B cell (primary cell): ENCODE measurements around the gene COG6. TPM values are rescaled to one million over a fixed set of nuclear protein-coding genes. Genes with fewer than 3 reads are reported as not detected.

Source experiments
- ATAC-seq: fragments of 200-7000 bp; cut with Tn5 transposase; one replicate; pipeline ENCODE4 v1.10.0; 2021; ENCODE audit warnings: low read depth, mild to moderate bottlenecking, moderate number of reproducible peaks, moderate library complexity
- CTCF ChIA-PET: fragments of 350-600 bp; sonication (Branson Sonifier 250); formaldehyde crosslinking; loops from one replicate; lab custom pipeline; 2021; ENCODE audit warnings: antibody characterized with exemption, inconsistent platforms; lab: Charles Lee
- POLR2A ChIA-PET: fragments of 350-600 bp; sonication (Branson Sonifier 250); formaldehyde crosslinking; loops from one replicate; lab custom pipeline; 2021; ENCODE audit warnings: antibody characterized with exemption; lab: Charles Lee
- DNase-seq: peaks from one replicate; pipeline ENCODE4 v3.0.0; 2013
- H2AFZ ChIP-seq: 2 replicates; pipeline ENCODE4 v1.6.1; 2012; ENCODE audit warnings: mild to moderate bottlenecking, low read depth, low read length; ENCODE audit not compliant: insufficient read depth, poor library complexity, severe bottlenecking
- H3K27ac ChIP-seq, 2 donors: 1 replicate in 1 of 2; 2 replicates in 1 of 2; pipeline ENCODE4 v1.5.1; 2012 to 2013; ENCODE audit warnings: low read length in 2 of 2, mild to moderate bottlenecking in 2 of 2, moderate library complexity in 1 of 2
- H3K27me3 ChIP-seq, 4 experiments: fragments of 200-600 bp in 1 of 4; sonication (generic) in 1 of 4; replicated peaks in 1 of 4; 1 replicate in 2 of 4; 2 replicates in 2 of 4; pipeline versions ENCODE4 v1.6.1 to v1.7.0; 2013 to 2016; ENCODE audit warnings: low read length in 3 of 4, mild to moderate bottlenecking in 2 of 4, mixed read lengths in 1 of 4, moderate library complexity in 1 of 4; ENCODE audit not compliant: insufficient read depth in 4 of 4, control insufficient read depth in 3 of 4; ENCODE audit errors: control extremely low read depth in 1 of 4
- H3K36me3 ChIP-seq, 2 experiments: replicated peaks in 1 of 2; 1 replicate in 1 of 2; 2 replicates in 1 of 2; pipeline versions ENCODE4 v1.6.1 to v1.7.1; 2013; ENCODE audit warnings: low read length in 1 of 2; ENCODE audit not compliant: insufficient read depth in 2 of 2, control insufficient read depth in 1 of 2; ENCODE audit errors: control extremely low read depth in 1 of 2, extremely low read depth in 1 of 2
- H3K4me1 ChIP-seq, 2 donors: fragments of 200-600 bp in 1 of 2; sonication (generic) in 1 of 2; 1 replicate in 1 of 2; 2 replicates in 1 of 2; pipeline versions ENCODE4 v1.5.1 to v1.6.1; 2013 to 2017; ENCODE audit warnings: low read length in 2 of 2; ENCODE audit not compliant: control insufficient read depth in 2 of 2, insufficient read depth in 2 of 2
- H3K4me2 ChIP-seq: replicated peaks from 2 replicates; pipeline ENCODE3; 2012; ENCODE audit warnings: mild to moderate bottlenecking, low read depth, low read length; ENCODE audit not compliant: poor library complexity, severe bottlenecking
- H3K4me3 ChIP-seq, 5 experiments: fragments of 200-600 bp in 1 of 5; sonication (generic) in 1 of 5; 1 replicate in 3 of 5; 2 replicates in 2 of 5; pipeline versions ENCODE4 v1.5.1 to v1.7.0; 2011 to 2016; ENCODE audit warnings: low read length in 4 of 5, mild to moderate bottlenecking in 4 of 5, low read depth in 2 of 5, control low read depth in 1 of 5, moderate library complexity in 1 of 5; ENCODE audit not compliant: insufficient read depth in 1 of 5; ENCODE audit errors: control extremely low read depth in 1 of 5, extremely low read depth in 1 of 5
- H3K79me2 ChIP-seq: fragments of 200-600 bp; sonication (generic); one replicate; pipeline ENCODE4 v1.6.0; 2016; ENCODE audit warnings: low read length; ENCODE audit not compliant: control insufficient read depth, insufficient read depth
- H3K9ac ChIP-seq: fragments of 200-600 bp; sonication (generic); 2 replicates; pipeline ENCODE4 v1.6.1; 2017; ENCODE audit warnings: mild to moderate bottlenecking, low read length, moderate library complexity
- H3K9me3 ChIP-seq, 3 donors: one replicate each; pipeline versions ENCODE4 v1.6.1 to v1.7.1; 2013; ENCODE audit warnings: low read length in 2 of 3; ENCODE audit not compliant: control insufficient read depth in 2 of 3, insufficient read depth in 1 of 3; ENCODE audit errors: control extremely low read depth in 1 of 3
- H4K20me1 ChIP-seq: 2 replicates; pipeline ENCODE4 v1.6.0; 2012; ENCODE audit warnings: mild to moderate bottlenecking, low read length; ENCODE audit not compliant: insufficient read depth, control insufficient read depth, poor library complexity, severe bottlenecking
- H3K27ac Mint-ChIP-seq: one replicate; pipeline ENCODE4 v1.8.0; 2021; ENCODE audit warnings: mixed read lengths
- H3K27me3 Mint-ChIP-seq: one replicate; pipeline ENCODE4 v1.8.0; 2021; ENCODE audit warnings: mixed read lengths
- H3K4me1 Mint-ChIP-seq: one replicate; pipeline ENCODE4 v1.8.0; 2021; ENCODE audit warnings: mixed read lengths
- H3K4me3 Mint-ChIP-seq: one replicate; pipeline ENCODE4 v1.8.0; 2021; ENCODE audit warnings: mixed read lengths
- H3K9me3 Mint-ChIP-seq: one replicate; pipeline ENCODE4 v1.8.0; 2022; ENCODE audit warnings: mixed read lengths; ENCODE audit not compliant: insufficient read depth
- CTCF ChIP-seq: fragments of 200-600 bp; IDR thresholded peaks from one replicate; pipeline ENCODE4 v1.8.0; 2022; ENCODE audit warnings: antibody characterized with exemption, mild to moderate bottlenecking
- EZH2 ChIP-seq: IDR thresholded peaks from 2 replicates; pipeline ENCODE4 v1.6.1; 2012; ENCODE audit warnings: borderline replicate concordance, low read depth, mild to moderate bottlenecking, moderate library complexity, low read length; ENCODE audit not compliant: insufficient read depth, poor library complexity, severe bottlenecking
- WGBS: methylation state at CpG from one replicate; pipeline ENCODE4 v1.1.5; 2013; ENCODE audit warnings: missing lambda C conversion rate; ENCODE audit not compliant: insufficient coverage; 5-methylcytosine and 5-hydroxymethylcytosine counted together
- intact Hi-C: fragments of 100-400 bp; cut with micrococcal nuclease; formaldehyde crosslinking; loops from one replicate; pipeline ENCODE4 v1.10.0; 2022
- polyA minus RNA-seq: library from RNA; depleted of rRNA, polyadenylated mRNA; stranded (reverse); fragments of >200 nt; gene quantifications from 2 replicates; pipeline ENCODE4 v1.2.3, GENCODE V29; 2012
- polyA plus RNA-seq: library from polyadenylated mRNA; depleted of rRNA; stranded (reverse); fragments of >200 nt; gene quantifications from 2 replicates; pipeline ENCODE4 v1.2.3, GENCODE V29; 2012
- total RNA-seq, 2 donors: library from RNA; stranded (reverse); fragments of 120-200 nt in 1 of 2; gene quantifications; 1 replicate in 1 of 2; 2 replicates in 1 of 2; pipeline versions ENCODE4 v1.2.3 to v1.2.4, GENCODE V29; 2013 to 2022

COG6 gene
- 49.9 and 55.1 TPM in 2 replicates for total RNA-seq
- total RNA-seq (2013): 22.4 TPM
- polyA plus RNA-seq: 7.7 and 10.0 TPM in 2 replicates
- 6.5 and 14.0 TPM in 2 replicates for polyA minus RNA-seq

GRCh38 chr13:39655569-39656324 lies at the start of gene COG6:
Gene COG6, plus strand, starts transcription at chr13:39655662. Its CDS starts 65 bp downstream, at chr13:39655727.
- Mint-ChIP-seq H3K27me3 (peaks cover 3% of the 10 kb centered on the region), H3K4me3 (peak within 1 kb of the TSS; percentile 100), H3K9me3 (no peaks in the 10 kb centered on the region), H3K4me1 (peaks cover 32% of the 10 kb centered on the region), H3K27ac (peak within 1 kb of the TSS; percentile 96)
- Histone ChIP-seq H3K9me3 (no peaks in the 10 kb centered on the region), H2AFZ (peak within 1 kb of the TSS; percentile 95), H3K27me3 (no peaks in the 10 kb centered on the region), H3K9ac (peak within 1 kb of the TSS; percentile 80), H3K4me3 (peak within 1 kb of the TSS; percentile 59 to 93 (median 89)), H3K36me3 (peaks cover 0 to 6% of the 10 kb centered on the region in 2 experiments), H4K20me1 (no peaks in the 10 kb centered on the region), H3K79me2 (peaks cover 26% of the 10 kb centered on the region), H3K4me2 (peak within 1 kb of the TSS; percentile 79), H3K4me1 (peaks cover 10% of the 10 kb centered on the region in 2 donors), H3K27ac (peak within 1 kb of the TSS; percentile 35 to 57)
- TF ChIP-seq EZH2: no peak
- TF ChIP-seq CTCF: no peak
- ATAC-seq (peak; percentile 90), DNase-seq (peak; percentile 96)
- ChIA-PET POLR2A (no interaction called here), CTCF (interaction anchor here (0.9 to 1.8 kb wide), 4 partner anchors 14 to 28 kb away, joined by 3 to 10 read pairs (median 4); no protein-coding TSS in a partner anchor)
- WGBS: under 1% methylated on average over 58 of the region's 59 CpGs
- intact Hi-C loops: loop anchor here (1.0 to 2.0 kb wide), 4 partner anchors 15 to 1307 kb away; partner anchors contain the start of genes MRPS31, NHLRC3, PROSER1 and UFM1
